Tibial artery (tissue), 4 donors: ENCODE data around the gene LRCH1.
A peak's percentile ranks its signal among the peaks of the same experiment; 100 is the strongest.

Experiments used
- DNase-seq, 2 donors: peaks; one replicate each; pipeline ENCODE4 v3.0.0-alpha.2; 2019
- H3K27ac ChIP-seq, 2 donors: fragments of 200-600 bp; sonication (generic) in 1 of 2; 1 replicate in 1 of 2; 2 replicates in 1 of 2; pipeline ENCODE4 v1.5.1; 2018 to 2019; ENCODE audit warnings: mild to moderate bottlenecking in 1 of 2
- H3K27me3 ChIP-seq, 2 donors: fragments of 200-600 bp; sonication (generic) in 1 of 2; one replicate each; pipeline versions ENCODE4 v1.5.1 to v1.6.0; 2016 to 2019
- H3K36me3 ChIP-seq, 3 donors: fragments of 200-600 bp; sonication (generic) in 2 of 3; one replicate each; pipeline ENCODE4 v1.5.1; 2016 to 2019; ENCODE audit warnings: mild to moderate bottlenecking in 2 of 3
- H3K4me1 ChIP-seq, 4 donors: fragments of 200-600 bp; sonication (generic) in 2 of 4; 1 replicate in 3 of 4; 2 replicates in 1 of 4; pipeline ENCODE4 v1.5.1; 2016 to 2019
- H3K4me3 ChIP-seq, 2 donors: fragments of 200-600 bp; sonication (generic) in 1 of 2; 1 replicate in 1 of 2; 2 replicates in 1 of 2; pipeline ENCODE4 v1.5.1; 2018 to 2019; ENCODE audit warnings: mild to moderate bottlenecking in 2 of 2
- H3K9me3 ChIP-seq, 3 donors: fragments of 200-600 bp; sonication (generic) in 1 of 3; one replicate each; pipeline ENCODE4 v1.5.1; 2016 to 2019
- intact Hi-C: fragments of 100-400 bp; cut with DNase I; formaldehyde crosslinking; loops from one replicate; pipeline ENCODE4 v1.15.0; 2023; ENCODE audit warnings: low total_unique reads
- TF ChIP-seq, protein P1 (sequence below), 2 experiments: fragments of 200-600 bp in 1 of 2; fragments of 450-650 bp in 1 of 2; IDR thresholded peaks; one replicate each; pipeline ENCODE4 v1.5.1; 2017 to 2019; ENCODE audit warnings: antibody characterized with exemption in 2 of 2, mild to moderate bottlenecking in 1 of 2, moderate library complexity in 1 of 2

LRCH1 gene

DNA sequence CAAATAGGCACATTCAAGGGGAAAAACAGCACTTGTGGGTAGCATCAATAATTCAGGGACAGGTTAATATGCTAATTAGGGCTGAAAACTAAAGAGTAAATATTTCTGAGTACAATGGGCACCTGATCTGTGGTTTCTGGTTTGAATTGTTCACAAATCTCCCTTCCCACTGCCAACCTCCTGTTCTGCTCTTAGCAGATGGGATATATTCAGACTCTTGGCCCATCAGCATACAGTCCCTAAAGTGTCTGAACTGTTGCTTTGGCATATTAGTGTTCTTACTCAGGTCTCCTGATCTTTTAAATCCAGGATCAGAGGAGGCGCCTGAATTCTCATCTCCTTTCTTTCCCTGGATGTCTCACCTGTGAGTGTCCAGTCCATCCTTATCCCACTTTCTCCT is 8.2 kb upstream of the LRCH1 start:
- TF ChIP-seq, protein P1, sequence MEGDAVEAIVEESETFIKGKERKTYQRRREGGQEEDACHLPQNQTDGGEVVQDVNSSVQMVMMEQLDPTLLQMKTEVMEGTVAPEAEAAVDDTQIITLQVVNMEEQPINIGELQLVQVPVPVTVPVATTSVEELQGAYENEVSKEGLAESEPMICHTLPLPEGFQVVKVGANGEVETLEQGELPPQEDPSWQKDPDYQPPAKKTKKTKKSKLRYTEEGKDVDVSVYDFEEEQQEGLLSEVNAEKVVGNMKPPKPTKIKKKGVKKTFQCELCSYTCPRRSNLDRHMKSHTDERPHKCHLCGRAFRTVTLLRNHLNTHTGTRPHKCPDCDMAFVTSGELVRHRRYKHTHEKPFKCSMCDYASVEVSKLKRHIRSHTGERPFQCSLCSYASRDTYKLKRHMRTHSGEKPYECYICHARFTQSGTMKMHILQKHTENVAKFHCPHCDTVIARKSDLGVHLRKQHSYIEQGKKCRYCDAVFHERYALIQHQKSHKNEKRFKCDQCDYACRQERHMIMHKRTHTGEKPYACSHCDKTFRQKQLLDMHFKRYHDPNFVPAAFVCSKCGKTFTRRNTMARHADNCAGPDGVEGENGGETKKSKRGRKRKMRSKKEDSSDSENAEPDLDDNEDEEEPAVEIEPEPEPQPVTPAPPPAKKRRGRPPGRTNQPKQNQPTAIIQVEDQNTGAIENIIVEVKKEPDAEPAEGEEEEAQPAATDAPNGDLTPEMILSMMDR (IDR thresholded peaks at IDR 0.05), result no peak
- no peak overlapping the region for H3K4me3 ChIP-seq
- H3K4me1 ChIP-seq, result no peaks in the 10 kb centered on the region
- no peaks in the 10 kb centered on the region for H3K36me3 ChIP-seq
- intact Hi-C loops, result no loop called here
- H3K27me3 ChIP-seq, result no peaks in the 10 kb centered on the region
- H3K9me3 ChIP-seq, result no peaks in the 10 kb centered on the region
- H3K27ac ChIP-seq, result no peak overlapping the region
- DNase-seq, result no peak

DNA sequence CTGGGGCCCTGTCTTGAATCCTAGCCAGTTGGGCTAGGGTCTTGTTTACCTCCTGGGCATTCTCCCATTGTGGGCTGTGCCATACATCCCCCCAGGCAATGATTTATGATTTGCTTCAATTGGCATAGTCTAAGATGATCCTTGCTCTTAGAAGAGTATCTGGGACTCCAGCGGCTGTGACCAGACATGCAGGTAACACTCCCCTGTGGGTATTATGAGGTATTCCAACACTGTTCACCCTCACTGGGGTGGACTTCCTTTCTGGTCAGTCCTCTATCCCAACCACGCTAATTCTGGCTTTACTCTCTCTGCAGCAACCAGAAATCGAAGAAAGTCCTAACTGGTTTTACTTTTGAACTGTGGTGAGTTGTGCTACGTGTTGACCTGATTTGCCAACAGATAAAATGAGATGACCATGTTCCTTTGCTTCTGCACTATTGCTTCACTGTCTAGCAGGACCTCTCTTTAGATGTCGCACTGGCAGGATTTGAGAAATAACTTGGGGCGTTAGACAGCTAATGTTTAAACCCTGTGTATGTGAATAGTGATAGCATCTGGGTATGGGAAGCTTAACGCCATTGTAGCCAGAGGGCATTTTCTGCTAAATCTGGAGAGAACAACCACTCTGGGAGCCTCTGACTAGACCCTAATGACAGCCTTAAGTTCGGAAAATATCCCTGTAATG is 6.7 kb upstream of the LRCH1 start:
- no peak for DNase-seq
- TF ChIP-seq, protein P1 (IDR thresholded peaks at IDR 0.05), result no peak
- Histone ChIP-seq H3K27me3 (no peaks in the 10 kb centered on the region), H3K4me1 (no peaks in the 10 kb centered on the region), H3K27ac (no peak overlapping the region), H3K36me3 (no peaks in the 10 kb centered on the region), H3K9me3 (no peaks in the 10 kb centered on the region), H3K4me3 (no peak overlapping the region)
- intact Hi-C loops, result no loop called here

DNA sequence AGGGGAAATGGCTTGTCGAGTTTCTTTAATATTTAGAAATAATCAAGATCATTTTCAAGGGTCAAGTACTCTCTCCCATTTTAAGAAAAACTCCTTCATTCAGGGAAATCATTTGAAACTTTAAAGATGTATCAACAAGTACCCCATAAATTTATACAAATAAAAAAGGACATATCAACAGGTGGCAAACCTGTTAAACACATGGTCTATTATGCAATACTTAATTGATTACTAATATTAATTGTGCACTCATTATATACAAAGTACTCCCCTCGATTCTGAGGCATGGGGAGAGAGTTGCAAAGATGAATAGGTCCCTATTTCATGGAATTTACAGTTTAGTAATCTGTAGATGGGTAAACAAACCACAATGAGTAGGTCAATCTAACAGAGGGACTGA is 2.1 kb upstream of the LRCH1 start:
- Histone ChIP-seq H3K27me3 (no peaks in the 10 kb centered on the region), H3K4me3 (no peak overlapping the region), H3K9me3 (no peaks in the 10 kb centered on the region), H3K36me3 (no peaks in the 10 kb centered on the region), H3K27ac (no peak overlapping the region), H3K4me1 (peaks cover 0 to 22% (median 18%) of the 10 kb centered on the region in 4 donors)
- TF ChIP-seq, protein P1 (IDR thresholded peaks at IDR 0.05), result no peak
- DNase-seq, result no peak
- intact Hi-C loops, result loop anchor here (10.0 kb wide), 1 partner anchor 134 kb away; no protein-coding TSS in a partner anchor

DNA sequence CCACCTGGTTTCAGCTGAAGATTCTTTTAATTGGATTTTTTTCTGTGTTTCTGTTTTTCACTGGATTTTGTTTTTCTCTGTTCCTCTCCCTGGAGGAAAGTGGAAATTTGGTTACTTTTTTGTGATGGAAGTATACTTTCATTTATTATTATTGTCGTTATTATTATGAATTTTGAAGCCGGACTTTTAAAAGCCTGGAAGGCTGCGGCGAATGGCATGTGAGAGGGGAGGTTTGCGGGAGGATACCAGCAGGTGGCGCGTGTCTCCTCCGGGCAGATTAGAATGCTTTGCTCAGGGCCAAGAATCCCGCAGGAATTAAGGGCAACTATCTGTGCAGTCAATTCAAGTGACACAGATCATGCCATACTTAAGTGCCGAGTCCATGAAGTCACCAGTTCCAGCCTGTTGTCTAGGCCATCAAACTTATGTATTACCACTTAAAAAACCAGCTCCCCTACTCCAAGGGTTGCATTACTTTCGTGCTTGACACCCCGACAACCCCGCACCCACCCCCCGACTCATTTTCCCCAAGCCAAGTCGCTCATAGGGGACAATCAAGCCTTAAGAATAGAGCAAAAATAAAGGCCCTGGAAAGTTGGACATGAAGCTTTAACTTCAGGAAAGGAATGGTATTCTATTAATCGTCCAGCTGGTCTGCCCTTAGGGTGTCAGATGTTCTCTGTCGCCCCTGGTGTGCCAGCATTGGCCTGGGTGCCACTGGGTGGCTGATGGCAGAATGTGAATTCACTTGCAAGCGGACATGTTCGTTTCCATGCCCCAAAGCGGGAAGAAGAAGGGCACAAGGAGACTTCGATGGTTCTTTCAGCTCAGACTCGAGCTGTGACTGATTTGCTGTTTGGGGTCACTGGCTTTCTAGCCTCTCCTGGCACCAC is 1.3 kb upstream of the LRCH1 start:
- DNase-seq, result peak; percentile 78 to 87
- Histone ChIP-seq H3K4me1 (peaks cover 0 to 30% (median 18%) of the 10 kb centered on the region in 4 donors), H3K36me3 (no peaks in the 10 kb centered on the region), H3K4me3 (peak overlapping the region; percentile 94 to 98), H3K27ac (peak overlapping the region; percentile 96 to 98), H3K27me3 (no peaks in the 10 kb centered on the region), H3K9me3 (no peaks in the 10 kb centered on the region)
- TF ChIP-seq, protein P1 (IDR thresholded peaks at IDR 0.05), result peak; percentile 81 to 84
- intact Hi-C loops, result loop anchor here (2.0 to 10.0 kb wide), 2 partner anchors 133 to 169 kb away; no protein-coding TSS in a partner anchor

DNA sequence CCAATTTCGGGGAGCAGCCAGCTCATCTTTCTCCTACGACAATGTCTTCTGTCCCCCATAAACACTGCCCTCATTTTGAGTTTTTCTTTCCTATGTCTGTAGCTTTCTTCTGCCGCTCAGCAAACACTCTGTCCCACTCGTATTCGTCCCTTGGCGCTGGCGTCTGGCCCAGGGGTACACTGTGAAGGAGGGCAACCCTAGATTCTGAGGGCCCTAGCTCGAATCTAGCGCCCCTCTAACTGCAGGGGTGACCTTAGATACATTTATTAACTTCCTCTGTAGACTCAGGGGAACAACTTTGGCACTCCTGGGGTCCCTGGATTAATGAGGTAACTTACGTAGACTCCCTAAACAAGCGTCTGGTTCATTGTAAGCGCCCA is 677 bp upstream of the LRCH1 start:
- Histone ChIP-seq H3K27ac (peak overlapping the region; percentile 96 to 98), H3K27me3 (no peaks in the 10 kb centered on the region), H3K9me3 (no peaks in the 10 kb centered on the region), H3K36me3 (no peaks in the 10 kb centered on the region), H3K4me3 (peak overlapping the region; percentile 94 to 98), H3K4me1 (peaks cover 0 to 32% (median 18%) of the 10 kb centered on the region in 4 donors)
- TF ChIP-seq, protein P1 (IDR thresholded peaks at IDR 0.05), result no peak
- intact Hi-C loops, result loop anchor here (2.0 to 10.0 kb wide), 2 partner anchors 133 to 169 kb away; no protein-coding TSS in a partner anchor
- peak in 1 of 2 donors; percentile 30 for DNase-seq
